ENCODE data around the gene MRPS26.

DNA sequence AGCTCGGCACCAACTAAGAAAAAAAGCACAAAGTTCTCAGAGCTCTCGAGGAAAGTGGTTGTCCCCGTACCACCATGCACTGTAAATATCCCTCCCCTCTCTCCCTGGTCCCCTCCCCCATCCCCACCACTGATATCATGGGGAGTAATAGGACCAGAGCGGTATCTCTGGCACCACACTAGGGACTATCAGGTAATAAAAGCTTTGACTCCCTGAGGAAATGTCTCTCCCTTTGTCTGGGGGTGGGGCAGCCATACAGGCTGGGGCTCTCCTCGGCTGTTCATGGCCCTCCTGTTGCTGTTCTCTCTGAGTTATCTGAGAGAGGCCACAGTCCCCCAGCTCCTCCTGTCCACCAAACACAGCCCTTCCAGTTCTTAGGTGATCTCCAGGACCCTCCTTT lies 7.4 kb upstream of the MRPS26 start:
- TF ChIP-seq CTCF (IDR thresholded peaks at IDR 0.05 in 4 of 5, conservative IDR thresholded peaks at IDR 0.05 in 1 of 5) (no peak), POLR2A (IDR thresholded peaks at IDR 0.05) (no peak)
